H9 (cell line): ENCODE data around the gene SLC25A31. TPM values are rescaled to one million over a fixed set of nuclear protein-coding genes. Genes with fewer than 3 reads are reported as not detected.

Experiments
- DNase-seq: peaks from one replicate; pipeline ENCODE4 v3.0.0-alpha.2; 2017
- H2AFZ ChIP-seq: one replicate; pipeline ENCODE4 v1.6.1; 2013; ENCODE audit warnings: mild to moderate bottlenecking, low read length, control low read depth, moderate library complexity
- H2AK5ac ChIP-seq: 2 replicates; pipeline ENCODE4 v1.6.1; 2013; ENCODE audit warnings: low read length, control low read depth, mixed read lengths; ENCODE audit not compliant: insufficient read length
- H2BK120ac ChIP-seq: one replicate; pipeline ENCODE4 v1.6.1; 2013; ENCODE audit warnings: low read depth, mild to moderate bottlenecking, low read length, control low read depth, inconsistent platforms; ENCODE audit not compliant: poor library complexity, severe bottlenecking
- H2BK12ac ChIP-seq: 2 replicates; pipeline ENCODE4 v1.6.1; 2013; ENCODE audit warnings: low read length, control low read depth, mixed read lengths, low read depth; ENCODE audit not compliant: insufficient read length
- H2BK15ac ChIP-seq: 2 replicates; pipeline ENCODE4 v1.6.1; 2013; ENCODE audit warnings: low read depth, low read length, control low read depth
- H2BK20ac ChIP-seq: one replicate; pipeline ENCODE4 v1.6.1; 2013; ENCODE audit warnings: low read depth, mild to moderate bottlenecking, low read length, control low read depth, inconsistent platforms; ENCODE audit not compliant: poor library complexity, severe bottlenecking
- H2BK5ac ChIP-seq: 2 replicates; pipeline ENCODE4 v1.6.1; 2013; ENCODE audit warnings: low read length, control low read depth, mixed read lengths; ENCODE audit not compliant: insufficient read length
- H3K14ac ChIP-seq: 2 replicates; pipeline ENCODE4 v1.6.1; 2013; ENCODE audit warnings: low read length, control low read depth; ENCODE audit not compliant: insufficient read depth
- H3K18ac ChIP-seq: 2 replicates; pipeline ENCODE4 v1.6.1; 2013; ENCODE audit warnings: low read depth, mild to moderate bottlenecking, mixed read lengths, low read length, control low read depth; ENCODE audit not compliant: insufficient read length
- H3K23ac ChIP-seq: 2 replicates; pipeline ENCODE4 v1.6.1; 2013; ENCODE audit warnings: low read length, control low read depth, mixed read lengths, low read depth; ENCODE audit not compliant: insufficient read length
- H3K23me2 ChIP-seq: 2 replicates; pipeline ENCODE4 v1.6.1; 2013; ENCODE audit warnings: low read depth, mild to moderate bottlenecking, mixed read lengths, low read length, control low read depth; ENCODE audit not compliant: insufficient read length, poor library complexity, severe bottlenecking
- H3K27ac ChIP-seq: 2 replicates; pipeline ENCODE4 v1.5.1; 2013; ENCODE audit warnings: low read length, control low read depth, mixed read lengths, low read depth; ENCODE audit not compliant: insufficient read length
- H3K27me3 ChIP-seq: 2 replicates; pipeline ENCODE4 v1.6.1; 2013; ENCODE audit warnings: low read length, control low read depth, inconsistent platforms; ENCODE audit not compliant: insufficient read depth
- H3K4ac ChIP-seq: 2 replicates; pipeline ENCODE4 v1.6.1; 2013; ENCODE audit warnings: low read depth, mild to moderate bottlenecking, control low read depth, inconsistent platforms, low read length, moderate library complexity
- H3K4me1 ChIP-seq: 2 replicates; pipeline ENCODE4 v1.6.1; 2013; ENCODE audit warnings: low read length, control low read depth, inconsistent platforms; ENCODE audit not compliant: insufficient read depth
- H3K4me2 ChIP-seq: 2 replicates; pipeline ENCODE4 v1.6.1; 2013; ENCODE audit warnings: low read length, control low read depth, mixed read lengths; ENCODE audit not compliant: insufficient read length, insufficient read depth
- H3K56ac ChIP-seq: 2 replicates; pipeline ENCODE4 v1.6.1; 2013; ENCODE audit warnings: low read depth, mild to moderate bottlenecking, mixed read lengths, low read length, control low read depth; ENCODE audit not compliant: insufficient read length
- H3K79me1 ChIP-seq: 2 replicates; pipeline ENCODE4 v1.6.1; 2013; ENCODE audit warnings: low read depth, mild to moderate bottlenecking, moderate library complexity, low read length, control low read depth, inconsistent platforms; ENCODE audit not compliant: insufficient read depth, poor library complexity, severe bottlenecking
- H3K79me2 ChIP-seq: 2 replicates; pipeline ENCODE4 v1.6.1; 2013; ENCODE audit warnings: low read length, control low read depth, inconsistent platforms; ENCODE audit not compliant: insufficient read depth
- H3K9ac ChIP-seq: 2 replicates; pipeline ENCODE4 v1.6.1; 2013; ENCODE audit warnings: low read length, control low read depth, mixed read lengths; ENCODE audit not compliant: insufficient read length; ENCODE audit errors: extremely low read depth
- H3K9me3 ChIP-seq: one replicate; pipeline ENCODE4 v1.6.1; 2013; ENCODE audit warnings: low read depth, low read length, inconsistent platforms; ENCODE audit not compliant: control insufficient read depth
- H3T11ph ChIP-seq: one replicate; pipeline ENCODE4 v1.6.1; 2013; ENCODE audit warnings: mild to moderate bottlenecking, low read length, control low read depth, inconsistent platforms
- H4K20me1 ChIP-seq: one replicate; pipeline ENCODE4 v1.6.1; 2013; ENCODE audit not compliant: control insufficient read depth, insufficient read length, insufficient read depth
- H4K5ac ChIP-seq: 2 replicates; pipeline ENCODE4 v1.6.1; 2013; ENCODE audit warnings: low read depth, mild to moderate bottlenecking, mixed read lengths, low read length, control low read depth; ENCODE audit not compliant: insufficient read length
- H4K8ac ChIP-seq: replicated peaks from 2 replicates; pipeline ENCODE4 v1.6.1; 2013; ENCODE audit warnings: low read length, control low read depth, mixed read lengths, low read depth; ENCODE audit not compliant: insufficient read length
- H4K91ac ChIP-seq: 2 replicates; pipeline ENCODE4 v1.6.1; 2013; ENCODE audit warnings: low read depth, mild to moderate bottlenecking, moderate library complexity, mixed read lengths, low read length, control low read depth; ENCODE audit not compliant: insufficient read length
- H3K27ac Mint-ChIP-seq, 3 experiments: 2 replicates in 2 of 3; 3 replicates in 1 of 3; pipeline ENCODE4 v1.8.0; 2020 to 2021; ENCODE audit warnings: mixed read lengths in 3 of 3, mild to moderate bottlenecking in 1 of 3, moderate library complexity in 1 of 3
- H3K27me3 Mint-ChIP-seq: 2 replicates; pipeline ENCODE4 v1.8.0; 2021; ENCODE audit warnings: low read depth, mild to moderate bottlenecking, moderate library complexity, mixed read lengths
- H3K36me3 Mint-ChIP-seq, 3 experiments: 2 replicates in 2 of 3; 3 replicates in 1 of 3; pipeline ENCODE4 v1.8.0; 2020 to 2021; ENCODE audit warnings: low read depth in 3 of 3, mixed read lengths in 3 of 3; ENCODE audit not compliant: insufficient read depth in 1 of 3
- H3K4me1 Mint-ChIP-seq, 2 experiments: 2 replicates each; pipeline ENCODE4 v1.8.0; 2020; ENCODE audit warnings: mixed read lengths in 2 of 2
- H3K4me3 Mint-ChIP-seq, 2 experiments: 2 replicates in 1 of 2; 3 replicates in 1 of 2; pipeline ENCODE4 v1.8.0; 2020 to 2021; ENCODE audit warnings: mild to moderate bottlenecking in 2 of 2, mixed read lengths in 2 of 2, moderate library complexity in 1 of 2
- H3K9me3 Mint-ChIP-seq, 2 experiments: 2 replicates in 1 of 2; 3 replicates in 1 of 2; pipeline ENCODE4 v1.8.0; 2020; ENCODE audit warnings: mild to moderate bottlenecking in 2 of 2, mixed read lengths in 2 of 2, moderate library complexity in 1 of 2
- WGBS: extraction: QIAGEN DNeasy Blood & Tissue Kit; methylation state at CpG from one replicate; pipeline ENCODE4 v1.1.7; 2013; ENCODE audit warnings: missing lambda C conversion rate, low lambda C conversion rate, mixed read lengths; ENCODE audit not compliant: insufficient read length; ENCODE audit errors: extremely low coverage; 5-methylcytosine and 5-hydroxymethylcytosine counted together
- total RNA-seq: library from RNA; stranded (reverse); gene quantifications from 2 replicates; pipeline ENCODE4 v1.2.1, GENCODE V29; 2021
- TF ChIP-seq, protein P1 (sequence below): fragments of 200-600 bp; sonication (generic); conservative IDR thresholded peaks from 3 replicates; pipeline ENCODE4 v1.8.0; 2021; ENCODE audit warnings: antibody characterized with exemption, mild to moderate bottlenecking

SLC25A31 gene
- total RNA-seq, 1 experiment from 2014 or later: not detected

GRCh38 chr4:127734976-127735375 is 4.8 kb downstream of the SLC25A31 start:
- H3K27ac Mint-ChIP-seq: no peak overlapping the region
- no peaks in the 10 kb centered on the region for H3K79me1 ChIP-seq
- H3K56ac ChIP-seq: no peak overlapping the region
- H2BK12ac ChIP-seq: no peak overlapping the region
- no peak overlapping the region for H3K4me3 Mint-ChIP-seq
- H3T11ph ChIP-seq: no peak overlapping the region
- no peak overlapping the region for H4K8ac ChIP-seq
- H2AK5ac ChIP-seq: no peak overlapping the region
- H3K23ac ChIP-seq: no peak overlapping the region
- H3K9me3 ChIP-seq: no peaks in the 10 kb centered on the region
- no peaks in the 10 kb centered on the region for H3K27me3 Mint-ChIP-seq
- no peaks in the 10 kb centered on the region for H3K9me3 Mint-ChIP-seq
- no peak overlapping the region for H4K5ac ChIP-seq
- H2BK15ac ChIP-seq: no peak overlapping the region
- no peak overlapping the region for H3K27ac ChIP-seq
- H3K4me1 ChIP-seq: no peaks in the 10 kb centered on the region
- no peaks in the 10 kb centered on the region for H4K20me1 ChIP-seq
- H3K4ac ChIP-seq: no peak overlapping the region
- no peak overlapping the region for H2AFZ ChIP-seq
- H3K4me1 Mint-ChIP-seq: peaks cover 3 to 4% of the 10 kb centered on the region in 2 experiments; a peak in 2 of 4 replicates
- no peak overlapping the region for H2BK5ac ChIP-seq
- H2BK120ac ChIP-seq: no peak overlapping the region
- no peak overlapping the region for H3K4me2 ChIP-seq
- DNase-seq: no peak
- no CpG with 5 or more reads among the region's 2 CpGs for WGBS
- no peaks in the 10 kb centered on the region for H3K27me3 ChIP-seq
- no peak overlapping the region for H3K14ac ChIP-seq
- no peak overlapping the region for H4K91ac ChIP-seq
- no peaks in the 10 kb centered on the region for H3K23me2 ChIP-seq
- H3K18ac ChIP-seq: no peak overlapping the region
- peaks cover 0 to 2% (median 0%) of the 10 kb centered on the region in 3 experiments; a peak in 2 of 7 replicates for H3K36me3 Mint-ChIP-seq
- H3K79me2 ChIP-seq: no peaks in the 10 kb centered on the region
- H3K9ac ChIP-seq: no peak overlapping the region
- no peak overlapping the region for H2BK20ac ChIP-seq
- TF ChIP-seq, protein P1, sequence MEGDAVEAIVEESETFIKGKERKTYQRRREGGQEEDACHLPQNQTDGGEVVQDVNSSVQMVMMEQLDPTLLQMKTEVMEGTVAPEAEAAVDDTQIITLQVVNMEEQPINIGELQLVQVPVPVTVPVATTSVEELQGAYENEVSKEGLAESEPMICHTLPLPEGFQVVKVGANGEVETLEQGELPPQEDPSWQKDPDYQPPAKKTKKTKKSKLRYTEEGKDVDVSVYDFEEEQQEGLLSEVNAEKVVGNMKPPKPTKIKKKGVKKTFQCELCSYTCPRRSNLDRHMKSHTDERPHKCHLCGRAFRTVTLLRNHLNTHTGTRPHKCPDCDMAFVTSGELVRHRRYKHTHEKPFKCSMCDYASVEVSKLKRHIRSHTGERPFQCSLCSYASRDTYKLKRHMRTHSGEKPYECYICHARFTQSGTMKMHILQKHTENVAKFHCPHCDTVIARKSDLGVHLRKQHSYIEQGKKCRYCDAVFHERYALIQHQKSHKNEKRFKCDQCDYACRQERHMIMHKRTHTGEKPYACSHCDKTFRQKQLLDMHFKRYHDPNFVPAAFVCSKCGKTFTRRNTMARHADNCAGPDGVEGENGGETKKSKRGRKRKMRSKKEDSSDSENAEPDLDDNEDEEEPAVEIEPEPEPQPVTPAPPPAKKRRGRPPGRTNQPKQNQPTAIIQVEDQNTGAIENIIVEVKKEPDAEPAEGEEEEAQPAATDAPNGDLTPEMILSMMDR: no peak
